ENCODE results near the gene SFRP5. TPM values are rescaled to one million over a fixed set of nuclear protein-coding genes. Genes with fewer than 3 reads are reported as not detected.

SFRP5 gene
- total and polyA plus RNA-seq, 2 of the 4 experiments (the other 2 are of a cell fraction) = not detected

GRCh38 chr10:97789770-97790397 lies 18.1 kb upstream of the SFRP5 start:
- no peaks in the 10 kb centered on the region for H3K4me1 ChIP-seq (ENCODE audit: control insufficient read depth, insufficient read depth, low read length)
- 33% methylated on average over 1 of the region's 6 CpGs; no CpG with 5 or more reads in 1 of the 2 experiments for WGBS, 2 experiments (ENCODE audit: extremely low coverage in 2 of 2, insufficient read length in 1 of 2)
- BruUV-seq (replicated peaks) = no TSS peak
- no peak overlapping the region for H2BK20ac ChIP-seq (ENCODE audit: low read depth, low read length)
- H2BK5ac ChIP-seq (ENCODE audit: low read depth, low read length, poor library complexity, severe bottlenecking) = no peak overlapping the region
- POLR2A ChIA-PET (ENCODE audit: unreplicated experiment) = no interaction called here
- H4K91ac ChIP-seq (ENCODE audit: insufficient read depth, low read depth, low read length) = no peak overlapping the region
- H3K18ac ChIP-seq (ENCODE audit: low read depth, low read length) = no peak overlapping the region
- H3K27me3 ChIP-seq (ENCODE audit: control insufficient read depth, insufficient read depth, low read length) = peaks cover 36% of the 10 kb centered on the region
- TF ChIP-seq MXI1 (IDR thresholded peaks at IDR 0.05; ENCODE audit: borderline replicate concordance, low read depth, low read length) = no peak
- no peak for TF ChIP-seq SMC3 (IDR thresholded peaks at IDR 0.05; ENCODE audit: low read depth, low read length)
- TF ChIP-seq POLR2A (IDR thresholded peaks at IDR 0.05; ENCODE audit: low read depth, low read length) = no peak
- TF ChIP-seq BHLHE40 (IDR thresholded peaks at IDR 0.05; ENCODE audit: low read depth, low read length) = no peak
- TF ChIP-seq MAFK (IDR thresholded peaks at IDR 0.05; ENCODE audit: low read depth, low read length) = no peak
- no peak for TF ChIP-seq RFX5 (IDR thresholded peaks at IDR 0.05; ENCODE audit: low read depth, low read length)
- no peak for TF ChIP-seq CHD1 (IDR thresholded peaks at IDR 0.05; ENCODE audit: low read depth, low read length)
- no peak for TF ChIP-seq USF2 (IDR thresholded peaks at IDR 0.05; ENCODE audit: low read depth, low read length)
- no peak for TF ChIP-seq FOS (IDR thresholded peaks at IDR 0.05; ENCODE audit: low read depth, low read length)
- no peak for TF ChIP-seq CEBPB (IDR thresholded peaks at IDR 0.05; ENCODE audit: low read depth, low read length)
- no peak for TF ChIP-seq NFE2L2 (IDR thresholded peaks at IDR 0.05; ENCODE audit: low read depth, low read length)
- no peak for TF ChIP-seq RCOR1 (IDR thresholded peaks at IDR 0.05; ENCODE audit: insufficient replicate concordance, low read length)
- no peak for TF ChIP-seq ELK1 (IDR thresholded peaks at IDR 0.05; ENCODE audit: borderline replicate concordance, low read depth, low read length)
- dilution Hi-C loops (cut with HindIII; ENCODE audit: low sequenced_read_pairs, unreplicated experiment) = no loop called here
- H3K4ac ChIP-seq (ENCODE audit: low read depth, low read length) = no peak overlapping the region
- no peaks in the 10 kb centered on the region for H3K79me1 ChIP-seq (ENCODE audit: low read depth in 1 of 2, low read length in 2 of 2)
- no peak overlapping the region for H4K8ac ChIP-seq (ENCODE audit: low read depth in 2 of 2, low read length in 2 of 2)
- no peak overlapping the region for H2BK15ac ChIP-seq (ENCODE audit: low read depth, low read length)
- no peak overlapping the region for H3K14ac ChIP-seq (replicated peaks; ENCODE audit: low read depth, low read length)
- no peaks in the 10 kb centered on the region for H3K36me3 ChIP-seq (ENCODE audit: control insufficient read depth, insufficient read depth, low read length)
- H3K56ac ChIP-seq (ENCODE audit: extremely low read depth, insufficient read depth, low read length) = no peak overlapping the region
- intact Hi-C loops (cut with micrococcal nuclease) = no loop called here
- CTCF ChIA-PET = interaction anchor here (1.2 to 1.6 kb wide), 3 partner anchors 70 to 124 kb away, joined by 3 to 7 read pairs (median 3); no protein-coding TSS in a partner anchor
- H4K20me1 ChIP-seq (ENCODE audit: insufficient read depth, low read length) = no peaks in the 10 kb centered on the region
- no peak overlapping the region for H2AK9ac ChIP-seq (replicated peaks; ENCODE audit: low read depth, low read length, poor library complexity)
- H2AK5ac ChIP-seq (ENCODE audit: low read depth, low read length) = no peak overlapping the region
- H2BK120ac ChIP-seq (ENCODE audit: low read depth, low read length) = no peak overlapping the region
- no peak overlapping the region for H3K23ac ChIP-seq (ENCODE audit: low read depth, low read length)
- no peak for DNase-seq
- H2AFZ ChIP-seq (replicated peaks; ENCODE audit: low read length, poor library complexity) = no peak overlapping the region
- in situ Hi-C loops (cut with MboI; ENCODE audit: low sequenced_read_pairs) = loop anchor here (25.0 kb wide), 1 partner anchor 247 kb away; the partner anchor contains the start of gene CRTAC1
- no peak for ATAC-seq (ENCODE audit: low read depth)
- H3K9me1 ChIP-seq (ENCODE audit: insufficient read depth, low read length) = no peaks in the 10 kb centered on the region
- no peak overlapping the region for H3K4me2 ChIP-seq (ENCODE audit: low read depth, low read length)
- no peak overlapping the region for H4K5ac ChIP-seq (ENCODE audit: low read depth, low read length)
- no peak overlapping the region for H3K9ac ChIP-seq (ENCODE audit: low read depth, low read length)
- no peaks in the 10 kb centered on the region for H3K9me3 ChIP-seq (ENCODE audit: control insufficient read depth, insufficient read depth, low read length)
- H3K27ac ChIP-seq (ENCODE audit: insufficient read depth, low read length) = no peak overlapping the region
- H3K4me3 ChIP-seq (ENCODE audit: insufficient read depth, low read depth, low read length) = no peak overlapping the region

All from IMR-90 (cell line).